GM23248 (cell line): ENCODE results near the gene SMYD3. TPM values are rescaled to one million over a fixed set of nuclear protein-coding genes. Genes with fewer than 3 reads are reported as not detected.

Experiments
- DNase-seq: peaks from one replicate; pipeline ENCODE4 v3.0.0-alpha.2; 2015
- H2AFZ ChIP-seq: fragments of 200-600 bp; sonication (generic); 2 replicates; pipeline ENCODE4 v1.6.1; 2016; ENCODE audit warnings: antibody characterized with exemption
- H3F3A ChIP-seq: fragments of 200-600 bp; sonication (generic); 2 replicates; pipeline ENCODE4 v1.6.1; 2016; ENCODE audit warnings: mild to moderate bottlenecking, antibody characterized with exemption, mixed run types; ENCODE audit not compliant: insufficient read depth
- H3K27ac ChIP-seq: fragments of 200-600 bp; sonication (generic); 2 replicates; pipeline ENCODE4 v1.5.1; 2016; ENCODE audit warnings: mild to moderate bottlenecking
- H3K27me3 ChIP-seq: fragments of 200-600 bp; sonication (generic); replicated peaks from 2 replicates; pipeline ENCODE4 v1.6.1; 2016; ENCODE audit warnings: mild to moderate bottlenecking; ENCODE audit not compliant: insufficient read depth
- H3K36me3 ChIP-seq: fragments of 200-600 bp; sonication (generic); 2 replicates; pipeline ENCODE4 v1.6.1; 2016; ENCODE audit warnings: low read depth, mild to moderate bottlenecking
- H3K4me1 ChIP-seq: fragments of 200-600 bp; sonication (generic); 2 replicates; pipeline ENCODE4 v1.6.1; 2016; ENCODE audit warnings: mild to moderate bottlenecking; ENCODE audit not compliant: insufficient read depth
- H3K4me2 ChIP-seq: fragments of 200-600 bp; sonication (generic); one replicate; pipeline ENCODE4 v1.6.1; 2016; ENCODE audit warnings: mild to moderate bottlenecking; ENCODE audit not compliant: unreplicated experiment
- H3K4me3 ChIP-seq: fragments of 200-600 bp; sonication (generic); 2 replicates; pipeline ENCODE4 v1.5.1; 2016; ENCODE audit warnings: mild to moderate bottlenecking
- H3K79me2 ChIP-seq: fragments of 200-600 bp; sonication (generic); 2 replicates; pipeline ENCODE4 v1.6.1; 2016; ENCODE audit warnings: mild to moderate bottlenecking; ENCODE audit not compliant: insufficient read depth
- H3K9ac ChIP-seq: fragments of 200-600 bp; sonication (generic); 2 replicates; pipeline ENCODE4 v1.6.1; 2016; ENCODE audit warnings: mild to moderate bottlenecking
- H3K9me2 ChIP-seq: fragments of 200-600 bp; sonication (generic); 2 replicates; pipeline ENCODE4 v1.6.1; 2016; ENCODE audit warnings: mixed run types, mild to moderate bottlenecking, moderate library complexity; ENCODE audit not compliant: insufficient read depth
- H3K9me3 ChIP-seq: fragments of 200-600 bp; sonication (generic); one replicate; pipeline ENCODE4 v1.6.1; 2017; ENCODE audit warnings: low read depth
- H4K20me1 ChIP-seq: fragments of 200-600 bp; sonication (generic); 2 replicates; pipeline ENCODE4 v1.6.0; 2016; ENCODE audit not compliant: insufficient read depth
- EZH2 ChIP-seq: fragments of 200-600 bp; sonication (generic); IDR thresholded peaks from 2 replicates; pipeline ENCODE4 v1.6.1; 2018; ENCODE audit warnings: antibody characterized with exemption, mild to moderate bottlenecking; ENCODE audit not compliant: insufficient read depth, poor library complexity, severe bottlenecking
- EZH2phosphoT487 ChIP-seq: fragments of 200-600 bp; sonication (generic); IDR thresholded peaks from 2 replicates; pipeline ENCODE4 v1.6.1; 2018; ENCODE audit warnings: antibody characterized with exemption, moderate library complexity, mild to moderate bottlenecking, low read depth; ENCODE audit not compliant: insufficient read depth
- WGBS, 2 experiments: methylation state at CpG; one replicate each; pipeline ENCODE4 v1.1.6; 2015 to 2017; ENCODE audit warnings: low lambda C conversion rate in 2 of 2, low coverage in 1 of 2; ENCODE audit errors: missing lambda C conversion rate in 2 of 2; 5-methylcytosine and 5-hydroxymethylcytosine counted together
- in situ Hi-C: fragments of 300-500 bp; cut with MboI; formaldehyde crosslinking; loops from 2 replicates; pipeline ENCODE4 v1.15.0; 2020
- polyA plus RNA-seq: library from polyadenylated mRNA; unstranded; fragments of >200 nt; fragmentation: Nextera tagmentation; extraction: Ambion mirVana; gene quantifications from 2 replicates; pipeline ENCODE4 v1.2.1, GENCODE V29; 2016
- total RNA-seq: library from RNA; depleted of rRNA; stranded (reverse); fragments of >200 nt; shearing (Covaris generic); gene quantifications from 2 replicates; pipeline ENCODE4 v1.2.3, GENCODE V29; 2014

The SMYD3 gene
- total and polyA plus RNA-seq, 2 experiments from 2014 or later, result 32.1 to 44.8 TPM

- TF ChIP-seq EZH2phosphoT487 (no peak), EZH2 (no peak)
- H3K9ac ChIP-seq, result no peak overlapping the region
- H3K9me2 ChIP-seq, result no peaks in the 10 kb centered on the region
- in situ Hi-C loops, result no loop called here
- H2AFZ ChIP-seq, result no peak overlapping the region
- H3K4me2 ChIP-seq, result no peak overlapping the region
- WGBS, 2 experiments, result 68 to 75% methylated on average over 3 of the region's 3 CpGs
- H4K20me1 ChIP-seq, result no peaks in the 10 kb centered on the region
- peaks cover 23% of the 10 kb centered on the region; the same call in 1 of the 2 replicates for H3F3A ChIP-seq
- H3K4me3 ChIP-seq, result no peak overlapping the region
- no peak overlapping the region for H3K27ac ChIP-seq
- H3K4me1 ChIP-seq, result peaks cover 37% of the 10 kb centered on the region
- H3K9me3 ChIP-seq, result no peaks in the 10 kb centered on the region
- DNase-seq, result no peak
- no peaks in the 10 kb centered on the region for H3K36me3 ChIP-seq
- no peaks in the 10 kb centered on the region for H3K27me3 ChIP-seq
- H3K79me2 ChIP-seq, result 0 out of 2 replicates have a peak, but pooled peaks cover 6% of the 10 kb centered on the region
These were observed 86.8 kb downstream of the SMYD3 start for GRCh38 chr1:246420300-246420699.

DNA sequence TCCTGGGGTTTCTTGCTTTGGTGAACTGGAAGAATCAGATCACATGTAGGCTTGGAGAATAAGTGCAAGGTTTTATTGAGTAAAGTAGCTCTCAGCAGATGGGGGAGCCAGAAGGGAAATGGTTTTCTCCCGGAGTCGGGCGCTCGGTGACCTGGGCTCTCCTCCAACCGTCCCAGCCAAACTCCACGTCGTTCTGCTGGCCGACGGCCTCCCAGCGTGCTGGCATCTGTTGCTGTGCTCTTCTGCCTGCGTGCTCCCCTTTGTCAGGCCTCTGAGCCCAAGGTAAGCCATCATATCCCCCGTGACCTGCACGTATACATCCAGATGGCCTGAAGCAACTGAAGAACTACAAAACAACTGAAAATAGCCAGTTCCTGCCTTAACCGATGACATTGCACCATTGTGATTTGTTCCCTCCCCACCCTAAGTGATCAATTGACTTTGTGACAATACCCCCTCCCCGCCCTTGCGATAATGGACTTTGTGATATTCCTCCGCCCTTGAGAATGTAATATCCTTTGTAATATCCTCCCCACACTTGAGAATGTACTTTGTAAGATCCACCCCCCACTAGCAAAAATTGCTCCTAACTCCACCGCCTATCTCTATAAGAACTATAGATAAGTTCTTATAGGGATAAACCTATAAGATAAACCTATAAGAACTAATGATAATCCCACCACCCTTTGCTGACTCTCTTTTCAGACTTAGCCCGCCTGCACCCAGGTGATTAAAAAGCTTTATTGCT lies 88.3 kb downstream of the SMYD3 start:
- Histone ChIP-seq H3K9me2 (no peaks in the 10 kb centered on the region), H3K4me2 (no peak overlapping the region), H3K4me3 (no peak overlapping the region), H3K79me2 (0 out of 2 replicates have a peak, but pooled peaks cover 5% of the 10 kb centered on the region), H3K27ac (no peak overlapping the region), H2AFZ (no peak overlapping the region), H3K27me3 (no peaks in the 10 kb centered on the region), H4K20me1 (no peaks in the 10 kb centered on the region), H3K9me3 (no peaks in the 10 kb centered on the region), H3K36me3 (no peaks in the 10 kb centered on the region), H3F3A (peaks cover 23% of the 10 kb centered on the region; the same call in 1 of the 2 replicates), H3K9ac (no peak overlapping the region), H3K4me1 (peaks cover 37% of the 10 kb centered on the region)
- DNase-seq, result no peak
- in situ Hi-C loops, result no loop called here
- TF ChIP-seq EZH2, result no peak
- no peak for TF ChIP-seq EZH2phosphoT487
- WGBS, 2 experiments, result 93 to 96% methylated on average over 19 of the region's 19 CpGs

GRCh38 chr1:246417813-246418564 lies 89.1 kb downstream of the SMYD3 start:
- 94 to 97% methylated on average over 6 of the region's 6 CpGs for WGBS, 2 experiments
- H4K20me1 ChIP-seq, result no peaks in the 10 kb centered on the region
- no peaks in the 10 kb centered on the region for H3K9me2 ChIP-seq
- in situ Hi-C loops, result no loop called here
- no peaks in the 10 kb centered on the region for H3K27me3 ChIP-seq
- H3K27ac ChIP-seq, result peak overlapping the region; percentile 43
- H3K4me2 ChIP-seq, result peak overlapping the region; percentile 7
- TF ChIP-seq EZH2 (no peak), EZH2phosphoT487 (no peak)
- no peak overlapping the region; the same call in 1 of the 2 replicates for H2AFZ ChIP-seq
- 0 out of 2 replicates have a peak, but pooled peaks cover 2% of the 10 kb centered on the region for H3K79me2 ChIP-seq
- H3K9me3 ChIP-seq, result no peaks in the 10 kb centered on the region
- no peak overlapping the region for H3K9ac ChIP-seq
- H3K36me3 ChIP-seq, result no peaks in the 10 kb centered on the region
- DNase-seq, result no peak
- no peak overlapping the region for H3K4me3 ChIP-seq
- peaks cover 37% of the 10 kb centered on the region for H3K4me1 ChIP-seq
- H3F3A ChIP-seq, result peaks cover 23% of the 10 kb centered on the region; the same call in 1 of the 2 replicates

DNA sequence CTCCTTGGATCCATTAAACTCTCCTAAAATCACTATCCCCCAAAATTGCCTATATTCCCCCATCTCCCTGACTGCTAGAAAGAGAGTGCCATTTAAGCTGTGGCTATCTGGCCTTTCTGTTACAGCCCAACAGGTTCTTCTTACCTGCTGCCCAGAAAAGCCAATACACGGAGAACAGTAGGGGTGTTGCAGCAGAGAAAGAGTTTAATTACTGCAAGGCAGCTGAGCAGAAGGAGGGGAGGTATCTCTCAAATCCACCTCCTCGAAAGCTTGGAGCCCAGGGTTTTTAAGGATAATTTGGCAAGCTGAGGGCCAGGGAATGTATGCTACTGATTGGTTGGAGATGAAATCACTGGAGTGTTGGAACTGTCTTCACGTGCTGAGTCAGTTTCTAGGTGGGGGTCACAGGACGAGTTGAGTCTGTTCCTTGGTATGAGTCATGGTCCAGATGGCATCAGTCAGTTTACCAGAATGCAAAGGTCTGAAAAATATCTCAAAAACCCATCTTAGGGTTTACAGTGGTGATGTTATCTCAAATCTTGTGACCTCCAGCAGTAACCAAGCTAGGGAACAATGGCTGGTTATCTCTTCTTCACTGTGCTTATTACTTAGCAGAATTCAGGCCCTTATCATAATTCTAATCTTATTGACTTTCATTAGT lies 89.8 kb downstream of the SMYD3 start:
- no peaks in the 10 kb centered on the region for H3K27me3 ChIP-seq
- WGBS, 2 experiments, result 30% methylated on average over 4 of the region's 4 CpGs
- H3K4me2 ChIP-seq, result peak overlapping the region; percentile 21
- peak; percentile 76 for DNase-seq
- H3K4me3 ChIP-seq, result peak overlapping the region; percentile 27; the same call in 1 of the 2 replicates
- in situ Hi-C loops, result no loop called here
- TF ChIP-seq EZH2 (no peak), EZH2phosphoT487 (no peak)
- no peaks in the 10 kb centered on the region for H3K9me2 ChIP-seq
- H3K79me2 ChIP-seq, result no peaks in the 10 kb centered on the region
- no peak overlapping the region for H3K9ac ChIP-seq
- no peaks in the 10 kb centered on the region for H3K36me3 ChIP-seq
- peaks cover 23% of the 10 kb centered on the region; the same call in 1 of the 2 replicates for H3F3A ChIP-seq
- H3K9me3 ChIP-seq, result no peaks in the 10 kb centered on the region
- peaks cover 37% of the 10 kb centered on the region for H3K4me1 ChIP-seq
- peak overlapping the region; percentile 43 for H3K27ac ChIP-seq
- no peaks in the 10 kb centered on the region for H4K20me1 ChIP-seq
- no peak overlapping the region; the same call in 1 of the 2 replicates for H2AFZ ChIP-seq
